SU-DHL-6 (cell line): Measurements from ENCODE around the gene CFAP91.

Source experiments
- EZH2phosphoT487 ChIP-seq: fragments of 200-600 bp; sonication (generic), shearing (Covaris generic); conservative IDR thresholded peaks from 2 replicates; pipeline ENCODE4 v1.6.1; 2018; ENCODE audit warnings: mild to moderate bottlenecking, antibody characterized with exemption, low read length, moderate library complexity, mixed read lengths
- TF ChIP-seq, protein P1 (sequence below): fragments of 200-600 bp; sonication (generic); IDR thresholded peaks from one replicate; pipeline ENCODE4 v1.5.1; 2017; ENCODE audit warnings: antibody characterized with exemption, mild to moderate bottlenecking, low read length, moderate library complexity; ENCODE audit not compliant: insufficient read depth, poor library complexity, severe bottlenecking

DNA sequence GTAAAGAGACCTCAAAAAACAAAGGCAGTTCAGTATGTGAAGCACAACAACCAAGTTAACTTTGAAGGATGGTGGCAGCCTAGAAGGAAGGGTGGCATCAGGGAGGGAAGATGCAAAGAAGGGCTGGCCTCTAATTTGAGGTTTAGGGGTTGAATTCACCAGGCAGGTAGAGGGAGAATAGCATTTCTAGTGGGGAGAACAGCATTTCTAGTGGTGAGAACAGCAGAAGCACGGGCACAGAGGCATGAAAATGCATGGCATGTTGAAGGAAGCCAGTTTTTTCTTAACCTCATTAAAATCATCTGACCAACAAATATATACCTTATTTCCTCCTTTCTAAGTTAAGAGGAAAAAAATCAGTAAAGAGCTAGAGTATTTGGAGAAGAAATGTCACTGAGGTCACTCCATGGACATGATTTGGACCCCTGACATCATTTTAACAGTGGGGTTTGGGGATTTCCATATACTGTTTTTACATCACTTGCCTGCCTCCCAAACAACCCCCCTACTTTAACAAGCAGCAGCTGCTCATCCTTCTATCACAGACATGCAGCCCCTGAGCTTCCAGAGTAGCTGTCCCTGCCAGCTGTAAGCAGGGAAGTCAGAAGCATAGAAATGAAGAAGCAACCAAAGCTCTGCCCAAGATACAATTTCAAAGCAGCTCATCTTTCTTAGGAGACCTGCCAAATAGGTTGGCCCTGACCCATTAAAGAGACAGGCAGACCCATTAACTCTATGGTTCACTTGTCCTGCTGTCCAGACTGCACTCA lies 40.0 kb upstream of the CFAP91 start:
- TF ChIP-seq, protein P1, sequence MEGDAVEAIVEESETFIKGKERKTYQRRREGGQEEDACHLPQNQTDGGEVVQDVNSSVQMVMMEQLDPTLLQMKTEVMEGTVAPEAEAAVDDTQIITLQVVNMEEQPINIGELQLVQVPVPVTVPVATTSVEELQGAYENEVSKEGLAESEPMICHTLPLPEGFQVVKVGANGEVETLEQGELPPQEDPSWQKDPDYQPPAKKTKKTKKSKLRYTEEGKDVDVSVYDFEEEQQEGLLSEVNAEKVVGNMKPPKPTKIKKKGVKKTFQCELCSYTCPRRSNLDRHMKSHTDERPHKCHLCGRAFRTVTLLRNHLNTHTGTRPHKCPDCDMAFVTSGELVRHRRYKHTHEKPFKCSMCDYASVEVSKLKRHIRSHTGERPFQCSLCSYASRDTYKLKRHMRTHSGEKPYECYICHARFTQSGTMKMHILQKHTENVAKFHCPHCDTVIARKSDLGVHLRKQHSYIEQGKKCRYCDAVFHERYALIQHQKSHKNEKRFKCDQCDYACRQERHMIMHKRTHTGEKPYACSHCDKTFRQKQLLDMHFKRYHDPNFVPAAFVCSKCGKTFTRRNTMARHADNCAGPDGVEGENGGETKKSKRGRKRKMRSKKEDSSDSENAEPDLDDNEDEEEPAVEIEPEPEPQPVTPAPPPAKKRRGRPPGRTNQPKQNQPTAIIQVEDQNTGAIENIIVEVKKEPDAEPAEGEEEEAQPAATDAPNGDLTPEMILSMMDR: no peak
- no peak for TF ChIP-seq EZH2phosphoT487
